Measurements from ENCODE around the gene ATP6V1B1. TPM values are rescaled to one million over a fixed set of nuclear protein-coding genes. Genes with fewer than 3 reads are reported as not detected.

The ATP6V1B1 gene
- total RNA-seq, 2 donors from 2014 or later = 0.48 to 1.4 TPM

- DNase-seq (ENCODE audit: low spot score) = no peak
- intact Hi-C loops (cut with DNase I) = no loop called here
These were observed 45.7 kb downstream of the ATP6V1B1 start for GRCh38 chr2:70981421-70981820.

GRCh38 chr2:70981866-70982810 lies 46.4 kb downstream of the ATP6V1B1 start:
- DNase-seq (ENCODE audit: low spot score) = no peak
- intact Hi-C loops (cut with DNase I) = no loop called here

- DNase-seq (ENCODE audit: low spot score) = no peak
- intact Hi-C loops (cut with DNase I) = no loop called here
These were observed 47.3 kb downstream of the ATP6V1B1 start for GRCh38 chr2:70982971-70983370.

- no peak for DNase-seq (ENCODE audit: low spot score)
- intact Hi-C loops (cut with DNase I) = no loop called here
These were observed 48.0 kb downstream of the ATP6V1B1 start for GRCh38 chr2:70983506-70984227.

- intact Hi-C loops (cut with DNase I) = no loop called here
- DNase-seq (ENCODE audit: low spot score) = no peak
These were observed 48.5 kb downstream of the ATP6V1B1 start for GRCh38 chr2:70984228-70984575.

GRCh38 chr2:70984576-70985282 lies 49.0 kb downstream of the ATP6V1B1 start:
- intact Hi-C loops (cut with DNase I) = no loop called here
- peak; percentile 91 for DNase-seq (ENCODE audit: low spot score)

GRCh38 chr2:70985283-70985688 lies 49.6 kb downstream of the ATP6V1B1 start:
- intact Hi-C loops (cut with DNase I) = no loop called here
- DNase-seq (ENCODE audit: low spot score) = no peak

- DNase-seq (ENCODE audit: low spot score) = no peak
- intact Hi-C loops (cut with DNase I) = no loop called here
These were observed 50.3 kb downstream of the ATP6V1B1 start for GRCh38 chr2:70985956-70986355.

GRCh38 chr2:70986499-70987189 lies 50.9 kb downstream of the ATP6V1B1 start:
- no peak for DNase-seq (ENCODE audit: low spot score)

GRCh38 chr2:70987386-70987785 lies 51.7 kb downstream of the ATP6V1B1 start:
- intact Hi-C loops (cut with DNase I) = no loop called here
- DNase-seq (ENCODE audit: low spot score) = no peak

More at GRCh38 chr2:70986499-70987189, 50.9 kb downstream of the ATP6V1B1 start:
- intact Hi-C loops (cut with DNase I) = no loop called here

GRCh38 chr2:70988151-70988550 lies 52.5 kb downstream of the ATP6V1B1 start:
- peak; percentile 83 for DNase-seq (ENCODE audit: low spot score)

GRCh38 chr2:70988726-70989648 lies 53.3 kb downstream of the ATP6V1B1 start:
- intact Hi-C loops (cut with DNase I) = no loop called here
- DNase-seq (ENCODE audit: low spot score) = no peak

More at GRCh38 chr2:70988151-70988550, 52.5 kb downstream of the ATP6V1B1 start:
- intact Hi-C loops (cut with DNase I) = no loop called here

GRCh38 chr2:70990216-70990615 lies 54.5 kb downstream of the ATP6V1B1 start:
- DNase-seq (ENCODE audit: low spot score) = no peak
- intact Hi-C loops (cut with DNase I) = no loop called here

GRCh38 chr2:70991142-70991541 lies 55.4 kb downstream of the ATP6V1B1 start:
- no peak for DNase-seq (ENCODE audit: low spot score)

GRCh38 chr2:70991742-70992141 lies 56.0 kb downstream of the ATP6V1B1 start:
- intact Hi-C loops (cut with DNase I) = no loop called here

More at GRCh38 chr2:70991142-70991541, 55.4 kb downstream of the ATP6V1B1 start:
- intact Hi-C loops (cut with DNase I) = no loop called here

GRCh38 chr2:70992945-70993853 lies 57.5 kb downstream of the ATP6V1B1 start:
- DNase-seq (ENCODE audit: low spot score) = no peak
- intact Hi-C loops (cut with DNase I) = no loop called here

More at GRCh38 chr2:70991742-70992141, 56.0 kb downstream of the ATP6V1B1 start:
- no peak for DNase-seq (ENCODE audit: low spot score)

All from posterior vena cava (tissue), 2 donors.